Measurements from ENCODE around the gene ST6GALNAC5.

DNA sequence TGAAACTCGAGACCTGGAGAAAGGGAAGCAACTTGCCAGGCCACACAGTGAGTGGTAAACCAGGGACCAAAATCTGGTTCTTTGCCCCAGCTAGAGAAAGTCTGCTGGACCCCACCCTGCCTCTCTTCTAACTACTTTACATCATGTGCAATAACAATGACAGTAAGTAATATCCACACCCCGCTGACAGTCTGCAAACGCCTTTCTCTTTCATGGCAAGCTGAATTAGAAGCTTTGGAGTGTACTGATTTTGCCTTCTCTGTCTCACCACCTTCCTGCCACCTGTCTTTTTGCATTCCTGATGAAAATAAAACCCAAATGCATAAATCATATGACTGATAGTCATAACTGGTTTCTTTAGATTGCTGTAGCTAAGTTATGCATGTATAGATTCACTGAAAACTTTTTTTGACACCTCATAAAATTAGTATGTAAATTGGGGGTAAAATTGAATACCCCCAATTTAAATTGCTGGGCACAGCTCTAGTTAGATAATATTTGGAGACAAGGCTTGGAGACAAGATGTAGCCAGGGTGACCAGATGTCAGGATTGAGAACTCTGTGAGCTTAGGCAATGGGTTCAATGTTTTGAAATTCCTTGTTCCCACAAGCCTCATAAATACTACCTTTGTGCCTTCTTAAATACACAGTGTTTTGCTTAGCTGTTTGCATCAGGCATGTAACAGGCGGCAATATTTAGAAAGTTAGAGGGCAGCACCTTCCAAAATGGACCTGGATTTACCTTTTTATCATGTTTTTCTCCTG is 73.5 kb downstream of the ST6GALNAC5 start:
- TF ChIP-seq POLR2A (IDR thresholded peaks at IDR 0.05; ENCODE audit: extremely low read depth, insufficient read length) (no peak), CTCF (IDR thresholded peaks at IDR 0.05; ENCODE audit: low read depth, low read length) (no peak), MYC (IDR thresholded peaks at IDR 0.05; ENCODE audit: low read depth, low read length) (no peak)
- TF ChIP-seq, protein P1, sequence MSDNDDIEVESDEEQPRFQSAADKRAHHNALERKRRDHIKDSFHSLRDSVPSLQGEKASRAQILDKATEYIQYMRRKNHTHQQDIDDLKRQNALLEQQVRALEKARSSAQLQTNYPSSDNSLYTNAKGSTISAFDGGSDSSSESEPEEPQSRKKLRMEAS (IDR thresholded peaks at IDR 0.05; ENCODE audit: low read depth, low read length) = no peak
